SK-N-SH (cell line): Measurements from ENCODE around the gene AGO1.

Experiments used
- CTCF ChIP-seq: fragments of 200-600 bp; sonication (generic); IDR thresholded peaks from 2 replicates; pipeline ENCODE4 v1.6.1; 2017; ENCODE audit warnings: antibody characterized with exemption, mild to moderate bottlenecking, moderate library complexity
- EP300 ChIP-seq, 2 experiments: IDR thresholded peaks; 2 replicates each; pipeline versions ENCODE4 v1.4.0 to v1.6.1; 2012; ENCODE audit warnings: borderline replicate concordance in 1 of 2, low read depth in 1 of 2, low read length in 1 of 2
- EZH2phosphoT487 ChIP-seq: fragments of 200-600 bp; sonication (generic); IDR thresholded peaks from 2 replicates; pipeline ENCODE4 v1.6.1; 2017; ENCODE audit warnings: low read depth, mixed run types, mild to moderate bottlenecking, antibody characterized with exemption, moderate library complexity, borderline replicate concordance
- FOXM1 ChIP-seq: IDR thresholded peaks from 2 replicates; pipeline ENCODE4 v1.4.0; 2012; ENCODE audit warnings: low read depth, mild to moderate bottlenecking
- MAX ChIP-seq: IDR thresholded peaks from 2 replicates; pipeline ENCODE4 v1.4.0; 2012; ENCODE audit warnings: low read depth
- POLR2AphosphoS5 ChIP-seq: IDR thresholded peaks from 2 replicates; pipeline ENCODE4 v1.6.1; 2012; ENCODE audit warnings: low read depth, low read length
- RAD21 ChIP-seq: IDR thresholded peaks from 2 replicates; pipeline ENCODE4 v1.6.1; 2012; ENCODE audit warnings: mild to moderate bottlenecking, low read length
- RCOR1 ChIP-seq: fragments of 150-350 bp; IDR thresholded peaks from 2 replicates; pipeline ENCODE4 v1.6.1; 2017; ENCODE audit warnings: antibody characterized with exemption, low read length
- SIN3A ChIP-seq: IDR thresholded peaks from 2 replicates; pipeline ENCODE4 v1.6.1; 2012; ENCODE audit warnings: low read depth, mild to moderate bottlenecking, low read length, moderate library complexity, borderline replicate concordance
- TEAD4 ChIP-seq: IDR thresholded peaks from 2 replicates; pipeline ENCODE4 v1.4.0; 2012; ENCODE audit warnings: mild to moderate bottlenecking, borderline replicate concordance; ENCODE audit not compliant: insufficient read depth
- YY1 ChIP-seq: IDR thresholded peaks from 2 replicates; pipeline ENCODE4 v1.4.0; 2012; ENCODE audit warnings: low read depth, mild to moderate bottlenecking
- TF ChIP-seq, protein P1 (sequence below): IDR thresholded peaks from 2 replicates; pipeline ENCODE4 v1.6.1; 2012; ENCODE audit warnings: mild to moderate bottlenecking, low read depth, low read length, moderate library complexity
- TF ChIP-seq, protein P2 (sequence below): fragments of 150-350 bp; IDR thresholded peaks from 2 replicates; pipeline ENCODE4 v1.6.1; 2017; ENCODE audit warnings: antibody characterized with exemption, low read length, low read depth, borderline replicate concordance

- TF ChIP-seq, protein P1, sequence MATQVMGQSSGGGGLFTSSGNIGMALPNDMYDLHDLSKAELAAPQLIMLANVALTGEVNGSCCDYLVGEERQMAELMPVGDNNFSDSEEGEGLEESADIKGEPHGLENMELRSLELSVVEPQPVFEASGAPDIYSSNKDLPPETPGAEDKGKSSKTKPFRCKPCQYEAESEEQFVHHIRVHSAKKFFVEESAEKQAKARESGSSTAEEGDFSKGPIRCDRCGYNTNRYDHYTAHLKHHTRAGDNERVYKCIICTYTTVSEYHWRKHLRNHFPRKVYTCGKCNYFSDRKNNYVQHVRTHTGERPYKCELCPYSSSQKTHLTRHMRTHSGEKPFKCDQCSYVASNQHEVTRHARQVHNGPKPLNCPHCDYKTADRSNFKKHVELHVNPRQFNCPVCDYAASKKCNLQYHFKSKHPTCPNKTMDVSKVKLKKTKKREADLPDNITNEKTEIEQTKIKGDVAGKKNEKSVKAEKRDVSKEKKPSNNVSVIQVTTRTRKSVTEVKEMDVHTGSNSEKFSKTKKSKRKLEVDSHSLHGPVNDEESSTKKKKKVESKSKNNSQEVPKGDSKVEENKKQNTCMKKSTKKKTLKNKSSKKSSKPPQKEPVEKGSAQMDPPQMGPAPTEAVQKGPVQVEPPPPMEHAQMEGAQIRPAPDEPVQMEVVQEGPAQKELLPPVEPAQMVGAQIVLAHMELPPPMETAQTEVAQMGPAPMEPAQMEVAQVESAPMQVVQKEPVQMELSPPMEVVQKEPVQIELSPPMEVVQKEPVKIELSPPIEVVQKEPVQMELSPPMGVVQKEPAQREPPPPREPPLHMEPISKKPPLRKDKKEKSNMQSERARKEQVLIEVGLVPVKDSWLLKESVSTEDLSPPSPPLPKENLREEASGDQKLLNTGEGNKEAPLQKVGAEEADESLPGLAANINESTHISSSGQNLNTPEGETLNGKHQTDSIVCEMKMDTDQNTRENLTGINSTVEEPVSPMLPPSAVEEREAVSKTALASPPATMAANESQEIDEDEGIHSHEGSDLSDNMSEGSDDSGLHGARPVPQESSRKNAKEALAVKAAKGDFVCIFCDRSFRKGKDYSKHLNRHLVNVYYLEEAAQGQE = no peak
- TF ChIP-seq MAX = no peak
- TF ChIP-seq RAD21 = no peak
- TF ChIP-seq POLR2AphosphoS5 = no peak
- TF ChIP-seq YY1 = no peak
- TF ChIP-seq, protein P2, sequence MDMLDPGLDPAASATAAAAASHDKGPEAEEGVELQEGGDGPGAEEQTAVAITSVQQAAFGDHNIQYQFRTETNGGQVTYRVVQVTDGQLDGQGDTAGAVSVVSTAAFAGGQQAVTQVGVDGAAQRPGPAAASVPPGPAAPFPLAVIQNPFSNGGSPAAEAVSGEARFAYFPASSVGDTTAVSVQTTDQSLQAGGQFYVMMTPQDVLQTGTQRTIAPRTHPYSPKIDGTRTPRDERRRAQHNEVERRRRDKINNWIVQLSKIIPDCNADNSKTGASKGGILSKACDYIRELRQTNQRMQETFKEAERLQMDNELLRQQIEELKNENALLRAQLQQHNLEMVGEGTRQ = no peak
- TF ChIP-seq CTCF = no peak
- no peak for TF ChIP-seq TEAD4
- no peak for TF ChIP-seq EZH2phosphoT487
- TF ChIP-seq EP300 (IDR thresholded peaks at IDR 0.05; ENCODE audit: borderline replicate concordance in 1 of 2, low read depth in 1 of 2, low read length in 1 of 2) = no peak
- no peak for TF ChIP-seq SIN3A
- no peak for TF ChIP-seq FOXM1
- no peak for TF ChIP-seq RCOR1
These were observed 38.2 kb upstream of the AGO1 start for GRCh38 chr1:35844826-35845225.
